ENCODE measurements around the gene DNAJA3. TPM values are rescaled to one million over a fixed set of nuclear protein-coding genes. Genes with fewer than 3 reads are reported as not detected.
A peak's percentile ranks its signal among the peaks of the same experiment; 100 is the strongest.

Gene DNAJA3
- total and polyA plus RNA-seq, 5 donors: 40.4 to 54.0 (median 48.4) TPM

GRCh38 chr16:4487955-4488498 lies 62.4 kb downstream of the DNAJA3 start:
- intact Hi-C loops (cut with DNase I): no loop called here
- ATAC-seq (peak; percentile 61 to 77), DNase-seq (no peak)
- H3K4me1 ChIP-seq (ENCODE audit: control insufficient read depth, insufficient read depth, low read length): peaks cover 11% of the 10 kb centered on the region
- no peak overlapping the region for H3K4me3 ChIP-seq (ENCODE audit: low read length)
- H3K27ac ChIP-seq (ENCODE audit: low read length): no peak overlapping the region
- no peaks in the 10 kb centered on the region for H3K9me3 ChIP-seq (ENCODE audit: control insufficient read depth, low read length)
- no peaks in the 10 kb centered on the region for H3K27me3 ChIP-seq (ENCODE audit: control insufficient read depth, insufficient read depth)
- WGBS: 57% methylated on average over 5 of the region's 5 CpGs

- peak overlapping the region; percentile 48 for H3K27ac ChIP-seq (ENCODE audit: low read length)
These were observed 62.9 kb downstream of the DNAJA3 start for GRCh38 chr16:4488499-4488967.

GRCh38 chr16:4489030-4489429 lies 63.4 kb downstream of the DNAJA3 start:
- ATAC-seq (no peak), DNase-seq (no peak)
- peaks cover 11% of the 10 kb centered on the region for H3K4me1 ChIP-seq (ENCODE audit: control insufficient read depth, insufficient read depth, low read length)
- peak overlapping the region; percentile 48 for H3K27ac ChIP-seq (ENCODE audit: low read length)
- H3K9me3 ChIP-seq (ENCODE audit: control insufficient read depth, low read length): no peaks in the 10 kb centered on the region
- H3K27me3 ChIP-seq (ENCODE audit: control insufficient read depth, insufficient read depth): no peaks in the 10 kb centered on the region
- WGBS: 88% methylated on average over 5 of the region's 5 CpGs
- intact Hi-C loops (cut with DNase I): no loop called here
- no peak overlapping the region for H3K4me3 ChIP-seq (ENCODE audit: low read length)

More at GRCh38 chr16:4488499-4488967, 62.9 kb downstream of the DNAJA3 start:
- ATAC-seq (peak in 1 of 2 donors; percentile 21), DNase-seq (no peak)
- Histone ChIP-seq H3K27me3 (ENCODE audit: control insufficient read depth, insufficient read depth) (no peaks in the 10 kb centered on the region), H3K9me3 (ENCODE audit: control insufficient read depth, low read length) (no peaks in the 10 kb centered on the region), H3K4me3 (ENCODE audit: low read length) (no peak overlapping the region), H3K4me1 (ENCODE audit: control insufficient read depth, insufficient read depth, low read length) (peaks cover 11% of the 10 kb centered on the region)
- 75% methylated on average over 1 of the region's 1 CpG for WGBS
- intact Hi-C loops (cut with DNase I): no loop called here

- Histone ChIP-seq H3K27ac (ENCODE audit: low read length) (no peak overlapping the region), H3K4me1 (ENCODE audit: control insufficient read depth, insufficient read depth, low read length) (peaks cover 9% of the 10 kb centered on the region), H3K27me3 (ENCODE audit: control insufficient read depth, insufficient read depth) (no peaks in the 10 kb centered on the region), H3K9me3 (ENCODE audit: control insufficient read depth, low read length) (no peaks in the 10 kb centered on the region), H3K4me3 (ENCODE audit: low read length) (no peak overlapping the region)
- DNase-seq: no peak
- ATAC-seq: no peak
- intact Hi-C loops (cut with DNase I): no loop called here
- WGBS: 98% methylated on average over 4 of the region's 4 CpGs
These were observed 66.2 kb downstream of the DNAJA3 start for GRCh38 chr16:4491898-4492297.

GRCh38 chr16:4494746-4495490 lies 69.2 kb downstream of the DNAJA3 start:
- Histone ChIP-seq H3K9me3 (ENCODE audit: control insufficient read depth, low read length) (no peaks in the 10 kb centered on the region), H3K4me3 (ENCODE audit: low read length) (no peak overlapping the region), H3K27ac (ENCODE audit: low read length) (peak overlapping the region; percentile 17), H3K27me3 (ENCODE audit: control insufficient read depth, insufficient read depth) (no peaks in the 10 kb centered on the region), H3K4me1 (ENCODE audit: control insufficient read depth, insufficient read depth, low read length) (peaks cover 7% of the 10 kb centered on the region)
- ATAC-seq (peak in 1 of 2 donors; percentile 19), DNase-seq (no peak)
- 90% methylated on average over 6 of the region's 6 CpGs for WGBS
- intact Hi-C loops (cut with DNase I): no loop called here

GRCh38 chr16:4495766-4496165 lies 70.1 kb downstream of the DNAJA3 start:
- H3K27me3 ChIP-seq (ENCODE audit: control insufficient read depth, insufficient read depth): no peaks in the 10 kb centered on the region
- H3K4me1 ChIP-seq (ENCODE audit: control insufficient read depth, insufficient read depth, low read length): peaks cover 14% of the 10 kb centered on the region
- DNase-seq: no peak
- no peak for ATAC-seq
- H3K27ac ChIP-seq (ENCODE audit: low read length): no peak overlapping the region
- no peak overlapping the region for H3K4me3 ChIP-seq (ENCODE audit: low read length)
- intact Hi-C loops (cut with DNase I): no loop called here
- 98% methylated on average over 2 of the region's 2 CpGs for WGBS
- H3K9me3 ChIP-seq (ENCODE audit: control insufficient read depth, low read length): no peaks in the 10 kb centered on the region

GRCh38 chr16:4496305-4496704 lies 70.6 kb downstream of the DNAJA3 start:
- no peaks in the 10 kb centered on the region for H3K9me3 ChIP-seq (ENCODE audit: control insufficient read depth, low read length)
- ATAC-seq (no peak), DNase-seq (no peak)
- intact Hi-C loops (cut with DNase I): no loop called here
- H3K27ac ChIP-seq (ENCODE audit: low read length): no peak overlapping the region
- H3K27me3 ChIP-seq (ENCODE audit: control insufficient read depth, insufficient read depth): no peaks in the 10 kb centered on the region
- WGBS: 95% methylated on average over 4 of the region's 4 CpGs
- H3K4me3 ChIP-seq (ENCODE audit: low read length): no peak overlapping the region
- H3K4me1 ChIP-seq (ENCODE audit: control insufficient read depth, insufficient read depth, low read length): peaks cover 16% of the 10 kb centered on the region

- no peak for DNase-seq
- no peak overlapping the region for H3K27ac ChIP-seq (ENCODE audit: low read length)
- H3K9me3 ChIP-seq (ENCODE audit: control insufficient read depth, low read length): no peaks in the 10 kb centered on the region
- no peak overlapping the region for H3K4me3 ChIP-seq (ENCODE audit: low read length)
- no peaks in the 10 kb centered on the region for H3K27me3 ChIP-seq (ENCODE audit: control insufficient read depth, insufficient read depth)
- 91% methylated on average over 8 of the region's 8 CpGs for WGBS
- ATAC-seq: no peak
- peaks cover 24% of the 10 kb centered on the region for H3K4me1 ChIP-seq (ENCODE audit: control insufficient read depth, insufficient read depth, low read length)
- intact Hi-C loops (cut with DNase I): no loop called here
These were observed 73.0 kb downstream of the DNAJA3 start for GRCh38 chr16:4498546-4499195.

- H3K4me1 ChIP-seq (ENCODE audit: control insufficient read depth, insufficient read depth, low read length): peaks cover 24% of the 10 kb centered on the region
- H3K27me3 ChIP-seq (ENCODE audit: control insufficient read depth, insufficient read depth): no peaks in the 10 kb centered on the region
- no peak overlapping the region for H3K27ac ChIP-seq (ENCODE audit: low read length)
- DNase-seq: no peak
- intact Hi-C loops (cut with DNase I): no loop called here
- no peak for ATAC-seq
- 95% methylated on average over 4 of the region's 4 CpGs for WGBS
- no peaks in the 10 kb centered on the region for H3K9me3 ChIP-seq (ENCODE audit: control insufficient read depth, low read length)
- no peak overlapping the region for H3K4me3 ChIP-seq (ENCODE audit: low read length)
These were observed 73.5 kb downstream of the DNAJA3 start for GRCh38 chr16:4499196-4499555.

GRCh38 chr16:4500272-4500671 lies 74.6 kb downstream of the DNAJA3 start:
- WGBS: 32% methylated on average over 3 of the region's 3 CpGs
- intact Hi-C loops (cut with DNase I): no loop called here
- Histone ChIP-seq H3K4me3 (ENCODE audit: low read length) (no peak overlapping the region), H3K9me3 (ENCODE audit: control insufficient read depth, low read length) (no peaks in the 10 kb centered on the region), H3K4me1 (ENCODE audit: control insufficient read depth, insufficient read depth, low read length) (peaks cover 24% of the 10 kb centered on the region), H3K27me3 (ENCODE audit: control insufficient read depth, insufficient read depth) (no peaks in the 10 kb centered on the region), H3K27ac (ENCODE audit: low read length) (peak overlapping the region; percentile 89)
- no peak for DNase-seq
- ATAC-seq: peak; percentile 79 to 82

GRCh38 chr16:4501071-4501478 lies 75.4 kb downstream of the DNAJA3 start:
- Histone ChIP-seq H3K4me1 (ENCODE audit: control insufficient read depth, insufficient read depth, low read length) (peaks cover 21% of the 10 kb centered on the region), H3K27me3 (ENCODE audit: control insufficient read depth, insufficient read depth) (no peaks in the 10 kb centered on the region), H3K4me3 (ENCODE audit: low read length) (peak overlapping the region; percentile 31), H3K27ac (ENCODE audit: low read length) (peak overlapping the region; percentile 89), H3K9me3 (ENCODE audit: control insufficient read depth, low read length) (no peaks in the 10 kb centered on the region)
- 18% methylated on average over 5 of the region's 5 CpGs for WGBS
- DNase-seq (peak in 1 of 3 donors; percentile 74), ATAC-seq (peak; percentile 64 to 76)
- intact Hi-C loops (cut with DNase I): no loop called here

All from right cardiac atrium (tissue), 5 donors.